Measurements from ENCODE around the gene CTTN.

Gene CTTN

DNA sequence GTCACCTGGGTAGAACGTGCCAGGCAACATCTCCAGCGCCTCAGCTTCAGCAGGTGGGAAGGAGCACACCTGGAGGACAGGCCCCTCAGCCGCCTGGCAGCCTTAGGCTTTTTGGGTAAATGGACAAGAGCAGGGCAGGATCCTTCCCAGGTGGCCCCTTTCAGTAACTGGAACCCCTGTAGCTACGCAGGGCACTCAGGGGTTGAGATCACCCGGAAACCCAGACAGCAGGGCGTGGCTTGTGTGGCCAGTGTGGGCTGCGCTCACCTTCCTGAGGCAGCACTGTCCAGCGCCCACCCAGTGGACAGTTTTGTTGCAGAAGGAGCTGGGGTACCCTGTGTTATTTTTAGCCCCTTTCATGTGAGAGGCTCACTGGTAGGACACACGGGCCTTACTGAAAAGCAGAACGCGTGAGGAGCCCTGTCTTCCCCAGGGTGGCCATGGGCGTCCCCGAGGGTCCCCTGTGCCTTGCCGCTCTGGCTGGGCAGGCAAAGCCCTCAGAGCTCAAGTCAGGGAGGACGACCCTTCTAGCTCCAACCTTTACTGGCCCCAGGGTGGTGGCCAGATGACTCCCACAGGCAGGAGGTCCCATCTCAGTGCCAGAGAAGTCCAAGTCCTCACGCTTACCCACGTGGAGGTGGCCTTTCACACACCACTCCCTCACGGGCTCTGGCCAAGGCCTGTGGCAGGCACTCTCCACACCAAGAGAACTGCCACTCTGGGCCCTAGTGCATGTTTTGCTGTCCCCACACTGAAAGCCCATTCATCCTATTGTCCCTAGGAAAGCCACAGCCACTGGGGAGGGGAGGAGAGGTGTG, 75.8 kb downstream of the CTTN start:
- no peak for DNase-seq (ENCODE audit: low read depth, low spot score)

- DNase-seq (ENCODE audit: low read depth, low spot score): no peak
Observed at GRCh38 chr11:70474710-70475109, 76.4 kb downstream of the CTTN start.

DNA sequence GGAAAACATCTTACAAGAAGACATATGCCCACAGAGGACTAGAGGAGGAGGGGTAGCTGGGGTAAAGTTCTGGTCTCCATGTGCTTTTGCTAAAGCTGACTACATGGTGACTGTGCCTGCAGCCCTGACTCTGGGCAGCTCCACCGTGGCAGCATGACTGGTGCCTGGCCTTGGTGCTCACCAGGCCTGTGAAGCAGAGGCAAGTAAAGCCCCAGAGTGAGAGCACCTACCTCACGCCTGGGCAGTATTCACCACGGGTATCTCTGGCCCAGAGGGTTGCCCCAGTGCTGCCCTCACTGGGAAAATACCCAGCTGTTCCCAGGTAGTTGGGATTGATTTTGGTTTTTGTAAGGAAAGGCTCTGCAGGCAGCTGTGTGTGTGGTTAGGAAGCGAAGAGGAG, 78.3 kb downstream of the CTTN start:
- DNase-seq (ENCODE audit: low read depth, low spot score): no peak

GRCh38 chr11:70477176-70477575, 78.8 kb downstream of the CTTN start:
- no peak for DNase-seq (ENCODE audit: low read depth, low spot score)

DNA sequence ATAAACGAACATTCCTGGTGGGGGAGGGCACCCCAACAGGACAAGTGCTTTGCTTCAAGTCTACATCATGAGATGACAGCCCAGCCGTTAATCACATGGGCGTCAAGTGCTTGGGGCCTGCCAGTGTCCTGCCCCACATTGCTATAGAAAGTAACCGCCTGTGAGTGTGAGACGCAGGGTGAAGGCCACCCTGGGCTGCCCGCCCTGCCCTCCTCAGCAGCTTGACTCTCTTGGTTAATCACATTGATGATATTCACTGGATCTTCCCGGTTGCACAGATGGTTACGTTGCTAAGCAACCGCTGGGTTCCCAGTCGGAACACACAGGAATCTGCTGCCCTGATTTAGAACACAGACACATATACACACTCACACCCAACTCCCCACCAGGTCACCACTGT, 79.3 kb downstream of the CTTN start:
- no peak for DNase-seq (ENCODE audit: low read depth, low spot score)

DNA sequence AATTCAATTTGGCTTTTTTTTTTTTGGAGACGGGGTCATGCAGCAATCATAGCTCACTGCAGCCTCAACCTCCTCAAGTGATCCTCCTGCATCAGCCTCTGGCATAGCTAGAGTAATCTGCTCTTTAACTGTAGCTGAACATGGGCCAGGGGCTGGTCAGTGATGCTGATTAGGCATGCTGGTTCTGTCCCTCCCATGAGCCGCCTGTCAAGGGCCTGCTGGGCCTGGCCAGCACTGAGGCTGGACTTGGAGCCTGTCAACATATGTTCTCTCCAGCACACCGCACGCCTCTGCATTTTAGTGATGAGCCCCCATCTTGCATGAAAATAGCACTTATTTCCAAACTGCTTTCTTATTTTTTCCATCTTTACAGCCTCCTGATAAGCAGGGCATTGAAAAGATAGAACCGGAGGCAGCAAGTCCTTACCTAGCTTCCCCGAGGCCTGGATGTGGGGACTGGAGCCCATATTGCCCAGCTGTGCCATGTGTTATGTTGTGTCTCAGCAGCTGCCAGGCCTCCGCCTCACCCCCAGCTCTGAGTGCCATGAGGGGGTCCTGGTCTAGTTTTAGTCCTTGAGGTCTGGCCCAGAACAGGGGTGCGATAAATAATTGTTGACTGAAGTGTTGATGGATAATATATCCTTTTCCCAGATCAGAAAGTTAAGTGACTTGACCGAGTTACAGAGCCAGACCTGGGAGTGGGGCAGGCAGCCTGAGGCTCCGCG, 80.0 kb downstream of the CTTN start:
- DNase-seq (ENCODE audit: low read depth, low spot score): no peak

DNA sequence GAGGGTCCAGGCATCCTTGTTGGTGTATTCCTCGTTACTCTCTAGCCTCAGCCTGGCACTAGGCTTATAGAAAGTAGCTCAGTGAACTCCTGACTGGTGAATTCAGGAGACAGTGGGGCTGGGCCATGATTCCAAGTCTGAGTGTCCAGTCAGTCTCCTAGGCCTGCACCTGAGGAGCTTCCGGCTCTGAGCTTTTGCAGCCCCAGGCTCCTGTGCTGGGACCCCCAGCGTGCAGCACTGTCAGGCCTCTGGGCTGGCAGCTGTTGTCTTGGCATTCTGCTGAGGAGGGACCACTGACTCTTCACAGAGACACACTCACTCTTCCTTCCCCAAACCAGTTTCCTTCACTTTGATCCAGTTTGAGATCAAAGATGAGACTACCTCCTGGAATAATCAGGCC, 82.4 kb downstream of the CTTN start:
- no peak for DNase-seq (ENCODE audit: low read depth, low spot score)

DNA sequence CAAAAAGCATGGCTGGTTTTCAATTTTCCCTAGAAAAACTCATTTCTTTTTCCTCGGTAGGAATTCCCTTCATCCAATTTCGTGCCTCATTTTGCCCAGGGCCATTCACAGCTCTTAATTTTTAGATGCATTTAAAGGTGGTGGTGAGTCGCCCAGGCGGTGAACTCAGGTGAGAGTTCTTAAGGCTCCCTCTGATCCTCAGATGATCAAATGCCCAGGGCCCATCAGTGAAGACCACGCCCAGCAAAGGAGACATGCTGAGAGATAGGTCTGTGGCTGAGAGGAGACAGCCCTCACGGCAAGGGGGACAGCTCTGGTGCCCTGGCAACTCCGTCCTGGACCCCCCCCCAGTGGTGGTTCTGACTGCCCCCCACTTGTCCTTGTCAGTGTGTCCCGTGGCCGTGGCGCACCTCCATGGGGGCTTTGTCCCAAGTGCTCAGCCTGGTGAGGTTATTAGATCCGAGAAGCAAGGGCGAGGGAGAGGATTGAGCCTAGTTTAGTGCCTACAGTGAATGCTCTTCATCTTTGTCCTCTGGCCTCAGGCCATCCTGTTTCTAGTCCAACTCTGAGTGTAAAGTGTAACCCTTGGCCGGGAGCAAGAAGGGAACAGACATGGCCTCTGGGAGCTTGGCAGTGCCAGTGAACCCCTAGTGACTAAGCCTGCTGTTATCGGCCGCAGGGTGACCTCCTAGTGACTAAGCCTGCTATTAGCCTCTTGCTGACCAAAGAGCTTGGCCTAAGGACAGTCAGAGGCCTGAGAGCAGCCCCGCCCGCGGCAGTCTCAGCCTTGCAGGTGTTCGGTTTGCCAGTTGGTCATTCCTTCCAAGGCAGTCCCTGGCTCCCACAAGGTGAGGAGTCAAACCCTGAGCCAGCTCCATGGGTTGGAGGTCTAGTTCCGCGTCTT, 83.5 kb downstream of the CTTN start:
- DNase-seq (ENCODE audit: low read depth, low spot score): no peak

GRCh38 chr11:70482529-70482917, 84.2 kb downstream of the CTTN start:
- no peak for DNase-seq (ENCODE audit: low read depth, low spot score)

DNA sequence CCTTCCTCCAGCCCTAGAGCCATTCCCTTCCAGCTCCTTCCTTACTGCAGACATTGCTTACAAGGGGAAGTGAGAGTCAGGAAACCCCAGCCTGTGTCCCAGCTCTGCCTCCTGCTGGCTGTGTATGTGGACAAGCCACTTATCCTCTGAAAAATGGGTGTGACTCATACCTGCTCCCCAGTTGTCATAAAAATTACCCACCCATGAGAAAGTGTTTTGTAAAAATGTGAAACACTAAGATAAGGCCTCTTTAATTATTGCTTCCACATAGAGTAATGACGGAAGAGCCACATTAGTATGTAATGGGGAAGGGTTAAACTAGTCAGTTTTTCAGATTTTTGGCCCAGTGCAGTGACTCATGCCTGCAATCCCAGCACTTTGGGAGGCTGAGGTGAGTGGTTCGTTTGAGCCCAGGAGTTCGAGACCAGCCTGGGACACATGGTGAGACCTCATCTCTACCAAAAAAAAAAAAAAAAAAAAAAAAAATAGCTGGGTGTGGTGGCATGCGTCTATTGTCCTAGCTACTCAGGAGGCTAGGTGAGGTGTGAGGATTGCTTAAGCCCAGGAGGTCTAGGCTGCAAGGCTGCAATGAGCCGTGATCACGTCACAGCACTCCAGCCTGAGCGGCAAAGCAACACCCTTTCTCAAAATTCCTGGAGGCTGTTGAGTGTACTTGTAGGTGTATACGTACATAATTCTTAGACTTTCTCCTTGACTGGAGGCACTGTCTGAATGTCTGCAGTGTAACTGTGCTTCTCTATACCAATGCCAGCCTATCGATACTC, 84.9 kb downstream of the CTTN start:
- DNase-seq (ENCODE audit: low read depth, low spot score): no peak

- no peak for DNase-seq (ENCODE audit: low read depth, low spot score)
Observed at GRCh38 chr11:70483917-70484316, 85.6 kb downstream of the CTTN start.

DNA sequence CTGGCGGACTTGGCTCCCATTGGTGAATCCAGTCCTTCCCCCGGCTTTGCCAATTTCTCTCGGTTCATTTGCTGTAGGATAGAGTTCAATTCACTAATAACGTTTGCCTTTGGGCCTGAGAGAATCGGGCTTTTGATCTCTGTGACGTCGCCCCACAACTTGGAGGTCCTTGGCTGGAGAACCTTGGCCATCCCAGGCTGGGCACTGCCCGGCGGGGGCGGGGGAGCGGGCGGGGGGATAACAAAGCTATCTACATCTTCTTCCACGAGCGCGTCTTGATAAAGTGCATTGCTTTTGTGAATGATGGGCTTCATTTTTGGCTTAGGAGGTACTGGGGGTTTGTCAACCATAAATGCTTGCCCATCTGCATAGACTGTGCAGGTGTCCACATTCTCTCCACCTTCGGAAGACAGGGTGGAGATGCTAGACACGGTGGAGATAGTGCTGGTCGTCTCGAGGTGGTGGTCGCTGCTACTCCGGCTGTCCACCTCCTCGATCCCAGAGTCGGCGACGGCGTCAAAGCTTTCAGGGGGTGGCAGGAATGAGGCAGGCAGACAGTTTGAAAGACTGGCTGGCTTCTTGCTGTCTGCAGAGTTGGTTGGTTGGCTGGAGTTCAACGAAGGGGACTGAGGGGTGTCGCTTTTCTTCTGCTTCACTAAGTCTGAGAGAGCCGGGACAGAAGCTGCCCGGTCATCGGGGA, 87.1 kb downstream of the CTTN start:
- no peak for DNase-seq (ENCODE audit: low read depth, low spot score)

DNA sequence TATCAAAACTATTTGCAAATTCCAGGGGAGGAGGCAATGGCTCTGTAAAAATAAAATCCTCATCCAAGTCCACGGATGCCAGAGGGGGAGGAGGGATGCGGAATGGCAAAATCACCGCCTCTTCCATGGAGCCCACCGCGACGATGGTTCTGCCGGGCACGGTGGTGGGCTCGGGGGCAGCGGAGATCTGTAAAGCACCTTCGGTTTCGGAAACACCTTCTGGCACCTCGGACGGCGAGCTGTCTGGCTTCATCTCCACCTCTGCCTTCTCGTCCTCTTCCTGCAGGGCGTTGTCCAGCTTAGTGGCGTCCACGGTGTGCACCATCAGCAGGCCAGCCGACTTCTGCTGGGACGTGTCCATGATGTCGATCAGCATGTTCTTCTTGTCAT, 87.7 kb downstream of the CTTN start:
- DNase-seq (ENCODE audit: low read depth, low spot score): no peak

Data from iPS DF 19.7 (cell line).